ENCODE data around the gene DNAJB2.

- TF ChIP-seq CTCF (IDR thresholded peaks at IDR 0.05; ENCODE audit: borderline replicate concordance, extremely low read depth, low read length, poor library complexity, severe bottlenecking): no peak
- TF ChIP-seq EZH2 (IDR thresholded peaks at IDR 0.05; ENCODE audit: borderline replicate concordance, low read depth, low read length, severe bottlenecking): no peak
Measured at GRCh38 chr2:219261024-219261855, 17.9 kb upstream of the DNAJB2 start.

Measured in DND-41 (cell line).